HG02588 (cell line): ENCODE measurements around the gene JAG2.

Experiments
- ATAC-seq: cut with Tn5 transposase; IDR thresholded peaks from one replicate; pipeline ENCODE4 v1.9.1; 2021; ENCODE audit warnings: mild to moderate bottlenecking, moderate library complexity; ENCODE audit not compliant: unreplicated experiment

Gene JAG2

DNA sequence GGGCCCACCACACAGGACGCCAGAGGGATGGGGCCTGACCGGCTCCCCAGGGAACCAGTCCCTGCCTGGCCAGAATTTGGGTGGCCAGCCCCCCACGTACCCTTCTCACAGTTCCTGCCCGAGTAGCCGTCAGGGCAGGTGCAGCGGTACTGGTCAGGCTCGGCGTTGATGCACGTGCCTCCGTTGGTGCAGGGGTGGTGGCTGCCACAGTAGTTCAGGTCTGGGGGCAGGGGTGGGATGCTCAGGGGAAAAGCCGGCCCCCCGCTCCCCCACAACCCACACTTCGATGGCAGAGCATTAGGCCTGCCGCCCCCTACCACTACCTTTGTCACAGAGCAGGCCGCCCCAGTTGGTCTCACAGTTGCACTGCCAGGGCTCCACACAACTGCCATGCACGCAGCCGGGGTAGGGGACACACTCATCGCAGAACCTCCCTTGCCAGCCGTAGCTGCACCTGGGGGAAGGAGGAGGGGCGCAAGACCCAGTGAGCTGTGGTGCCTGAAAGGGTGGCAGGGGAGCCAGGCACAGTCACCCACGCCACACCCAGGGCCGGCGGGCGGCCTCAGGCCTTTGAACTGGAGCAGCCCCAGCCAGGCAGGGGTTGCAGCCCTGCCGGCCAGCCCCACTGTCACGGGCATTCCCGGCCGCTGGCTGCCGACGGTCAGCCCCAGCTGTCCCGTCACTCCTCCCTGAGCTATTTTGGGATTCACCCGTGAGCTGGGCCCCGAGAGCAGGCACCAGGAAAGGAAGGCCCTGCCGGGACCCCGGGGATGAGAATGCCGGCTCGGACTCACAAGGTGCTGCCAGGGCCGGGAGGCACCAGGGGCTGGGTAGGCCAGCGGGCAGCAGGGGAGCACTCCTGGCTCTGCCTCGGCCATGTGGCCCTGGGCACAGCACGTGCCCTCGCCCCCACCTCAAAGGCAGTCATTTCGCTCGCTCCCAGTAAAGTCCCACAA lies 16.5 kb downstream of the JAG2 start:
- no peak for ATAC-seq

DNA sequence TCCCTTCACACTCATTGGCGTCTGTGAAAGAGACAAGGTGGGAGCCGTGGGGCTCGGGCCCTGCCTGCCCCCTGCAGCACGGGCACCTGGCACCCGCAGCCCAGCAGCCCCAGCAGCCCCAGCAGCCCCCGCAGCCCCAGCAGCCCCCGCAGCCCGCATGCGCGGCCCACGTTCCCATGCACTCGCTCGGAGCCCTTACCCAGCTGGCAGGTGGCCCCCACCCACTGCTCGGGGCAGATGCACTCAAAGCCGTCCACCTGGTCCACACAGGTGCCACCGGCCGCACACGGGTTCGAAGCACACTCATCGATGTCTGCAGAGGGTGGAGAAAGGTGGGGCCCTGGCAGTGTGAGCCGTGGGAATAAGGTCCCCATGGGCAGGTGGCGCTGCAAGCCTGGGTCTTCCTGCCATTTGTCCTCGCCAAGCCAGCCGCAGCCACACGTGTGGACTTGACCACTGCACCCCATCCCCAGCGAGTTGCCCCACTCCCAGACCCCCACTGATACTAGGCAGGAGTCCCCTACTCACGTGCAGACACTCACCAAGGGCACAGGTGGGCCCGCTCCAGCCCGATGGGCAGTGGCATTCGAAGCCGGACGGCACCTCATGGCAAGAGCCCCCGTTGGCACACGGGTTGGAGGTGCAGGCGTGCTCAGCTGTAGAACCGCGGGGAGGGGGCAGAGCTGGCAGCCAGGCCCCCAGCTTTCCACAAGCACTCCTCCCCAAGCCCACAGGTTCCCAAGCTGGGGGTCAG lies 17.3 kb downstream of the JAG2 start:
- ATAC-seq: no peak

DNA sequence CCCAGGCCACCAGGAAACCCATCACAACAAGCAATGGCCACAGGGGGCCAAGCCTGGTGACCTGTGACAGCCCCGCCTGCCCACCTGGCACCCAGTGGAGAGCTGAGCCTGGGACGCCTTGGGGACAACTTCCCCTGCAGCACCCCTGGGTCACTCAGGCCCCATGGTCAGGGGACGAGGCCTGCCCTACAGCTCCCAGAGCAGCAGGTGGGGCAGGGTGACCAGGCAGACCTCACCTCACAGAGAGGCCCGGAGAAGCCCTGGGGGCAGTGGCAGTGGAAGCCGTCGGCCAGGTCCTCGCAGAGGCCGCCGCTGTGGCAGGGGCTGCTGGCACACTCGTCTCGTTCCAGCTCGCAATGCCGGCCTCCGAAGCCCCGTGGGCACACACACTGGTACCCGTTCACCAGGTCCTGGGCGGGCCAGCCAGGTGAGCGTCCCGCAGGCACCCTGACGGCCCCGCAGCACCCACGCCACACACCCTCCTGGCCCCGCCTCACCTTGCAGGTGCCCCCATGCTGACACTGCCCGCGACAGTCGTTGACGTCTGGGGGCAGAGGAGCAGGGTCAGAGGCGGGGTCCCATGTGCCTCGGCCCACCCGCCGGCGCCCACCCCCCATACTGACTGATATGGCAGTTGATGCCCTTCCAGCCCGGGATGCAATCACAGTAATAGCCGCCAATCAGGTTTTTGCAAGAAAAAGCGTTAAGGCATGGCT lies 18.1 kb downstream of the JAG2 start:
- ATAC-seq: no peak

DNA sequence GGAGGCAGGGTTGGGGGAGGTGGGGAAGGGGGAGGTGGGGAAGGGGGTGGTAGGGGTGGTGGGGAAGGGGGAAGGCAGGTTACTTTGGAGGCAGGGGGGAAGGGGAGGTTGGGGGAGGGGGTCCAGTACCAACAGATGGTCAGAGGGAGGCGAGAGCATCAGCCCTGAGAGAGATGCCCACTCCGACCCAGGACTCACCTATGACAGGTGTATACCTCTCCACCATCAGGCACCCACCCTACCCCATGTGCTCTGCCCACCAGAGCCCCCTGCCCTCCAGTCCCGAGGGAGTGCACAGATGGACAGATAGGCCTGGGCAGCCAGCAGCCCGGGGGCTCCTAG lies 18.6 kb downstream of the JAG2 start:
- no peak for ATAC-seq

DNA sequence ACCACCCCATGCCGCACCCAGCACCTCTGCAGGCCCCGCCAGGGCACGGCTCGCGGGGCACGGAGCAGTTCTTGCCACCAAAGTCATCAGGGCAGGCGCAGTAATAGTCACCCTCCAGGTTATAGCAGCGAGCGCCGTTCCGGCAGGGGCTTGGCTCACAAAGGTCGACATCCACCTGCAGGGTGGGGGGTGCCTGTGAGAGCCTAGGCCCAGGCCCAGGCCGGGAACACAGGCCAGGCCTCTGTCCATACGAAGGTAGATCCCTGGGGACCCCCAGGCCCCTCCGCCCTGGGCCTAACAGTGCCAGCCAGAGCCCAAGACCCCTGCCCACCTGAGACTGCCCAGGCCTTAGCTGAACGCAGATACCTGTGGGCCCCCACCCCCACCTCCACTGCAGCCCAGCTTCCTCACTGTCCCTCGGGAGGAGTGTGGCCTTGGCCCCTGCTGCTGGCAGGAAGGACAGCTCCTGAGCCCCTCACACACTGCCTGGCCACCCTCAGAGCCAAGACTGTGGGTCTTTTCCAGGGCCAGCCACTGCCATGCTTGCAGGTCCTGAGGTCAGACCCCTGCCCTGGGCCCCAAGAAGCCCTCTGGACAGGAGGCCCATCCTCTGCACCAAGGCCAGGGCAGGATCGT lies 19.3 kb downstream of the JAG2 start:
- no peak for ATAC-seq

DNA sequence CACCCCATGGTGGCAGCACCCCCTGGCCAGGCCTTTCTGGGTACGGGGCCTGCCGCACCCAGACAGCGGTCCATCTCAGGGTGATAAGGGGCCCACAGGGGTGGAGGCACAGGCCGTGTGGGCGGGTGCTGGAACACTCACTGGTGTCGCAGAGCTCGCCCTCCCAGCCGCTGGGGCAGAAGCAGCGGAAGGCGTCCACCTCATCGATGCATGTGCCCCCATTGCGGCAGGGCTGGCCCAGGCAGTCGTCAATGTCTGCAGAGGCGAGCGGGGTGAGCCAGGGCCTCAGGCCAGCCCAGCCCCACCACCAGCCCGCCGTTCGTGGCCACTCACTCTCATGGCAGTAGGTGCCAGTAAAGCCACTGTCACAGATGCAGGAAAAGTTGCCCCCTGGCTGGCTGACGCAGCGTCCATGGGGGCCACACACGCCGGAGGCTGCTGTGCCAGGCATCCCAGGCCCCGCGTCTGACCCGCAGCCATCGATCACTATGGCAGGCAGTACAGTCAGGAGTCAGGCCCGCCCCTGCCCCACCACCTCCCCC lies 19.9 kb downstream of the JAG2 start:
- no peak for ATAC-seq

DNA sequence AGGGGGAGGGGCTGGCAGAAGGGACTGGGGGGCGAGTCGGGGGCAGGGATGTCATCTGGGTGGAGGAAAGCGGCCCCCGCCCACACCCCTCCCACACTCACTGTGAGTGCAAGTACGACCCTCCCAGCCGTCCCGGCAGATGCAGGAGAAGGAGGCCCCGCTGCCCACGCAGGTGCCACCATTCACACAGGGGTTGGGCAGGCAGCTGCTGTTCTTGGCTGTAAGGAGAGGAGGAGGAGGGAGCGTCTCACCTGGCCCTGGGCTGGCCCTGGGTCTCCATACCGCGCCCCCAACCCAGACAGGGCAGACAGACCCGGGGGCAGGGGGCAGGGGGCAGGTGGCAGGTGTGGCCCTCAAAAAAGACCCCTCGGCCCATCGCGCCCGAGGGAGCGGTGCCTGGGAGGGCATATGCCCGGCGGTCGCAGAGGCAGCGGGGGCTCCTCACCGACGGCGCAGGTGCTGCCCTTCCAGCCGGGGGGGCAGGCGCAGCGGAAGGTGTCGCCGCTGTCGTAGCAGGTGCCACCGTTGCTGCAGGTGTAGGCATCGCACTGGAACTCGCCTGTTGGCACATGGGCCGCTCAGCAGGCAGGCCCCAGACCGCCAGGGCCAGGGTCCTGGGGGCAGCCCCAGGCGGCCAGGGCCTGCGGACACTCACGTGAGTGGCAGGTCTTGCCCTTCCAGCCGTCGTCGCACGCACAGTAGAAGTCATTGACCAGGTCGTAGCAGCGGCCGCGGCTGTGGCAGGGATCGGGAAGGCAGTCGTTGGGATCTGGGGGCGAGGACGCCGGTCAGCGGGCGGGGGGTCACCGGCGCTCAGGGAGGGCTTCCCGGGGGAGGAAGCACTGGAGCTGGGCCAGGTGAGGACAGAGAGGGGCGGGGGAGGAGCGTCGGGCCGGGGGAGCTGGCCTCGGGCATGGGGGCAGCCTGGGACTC lies 20.6 kb downstream of the JAG2 start:
- ATAC-seq: no peak

DNA sequence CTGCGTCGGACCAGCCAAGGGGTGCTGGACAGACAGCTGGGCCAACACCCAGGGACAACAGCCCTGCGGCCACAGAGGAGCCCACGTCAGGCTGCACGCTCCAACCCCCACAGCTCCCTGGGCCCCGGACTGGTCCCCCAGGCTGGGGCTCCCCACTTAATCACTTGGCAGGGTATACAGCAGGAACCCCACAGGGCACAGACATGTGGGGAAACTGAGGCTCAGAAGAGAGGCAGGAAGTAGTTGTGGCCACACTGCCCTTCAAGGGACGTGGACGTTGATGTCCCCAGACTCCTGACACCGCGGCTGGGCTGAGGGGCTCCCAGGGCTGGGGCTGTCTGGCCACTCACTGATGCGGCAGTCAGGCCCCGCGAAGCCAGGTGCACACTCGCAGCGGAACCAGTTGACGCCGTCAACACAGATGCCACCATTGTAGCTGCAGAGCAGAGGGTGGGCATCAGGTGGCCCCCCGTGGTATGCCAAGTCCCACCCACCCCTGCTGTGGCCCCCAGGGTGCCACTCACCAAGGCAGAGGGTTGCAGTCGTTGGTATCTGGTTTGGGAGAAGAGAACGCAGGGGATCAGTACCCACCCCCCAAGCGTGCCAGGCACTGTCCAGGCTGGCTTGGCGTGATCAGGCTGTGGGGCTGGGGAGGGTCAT lies 21.5 kb downstream of the JAG2 start:
- no peak for ATAC-seq

DNA sequence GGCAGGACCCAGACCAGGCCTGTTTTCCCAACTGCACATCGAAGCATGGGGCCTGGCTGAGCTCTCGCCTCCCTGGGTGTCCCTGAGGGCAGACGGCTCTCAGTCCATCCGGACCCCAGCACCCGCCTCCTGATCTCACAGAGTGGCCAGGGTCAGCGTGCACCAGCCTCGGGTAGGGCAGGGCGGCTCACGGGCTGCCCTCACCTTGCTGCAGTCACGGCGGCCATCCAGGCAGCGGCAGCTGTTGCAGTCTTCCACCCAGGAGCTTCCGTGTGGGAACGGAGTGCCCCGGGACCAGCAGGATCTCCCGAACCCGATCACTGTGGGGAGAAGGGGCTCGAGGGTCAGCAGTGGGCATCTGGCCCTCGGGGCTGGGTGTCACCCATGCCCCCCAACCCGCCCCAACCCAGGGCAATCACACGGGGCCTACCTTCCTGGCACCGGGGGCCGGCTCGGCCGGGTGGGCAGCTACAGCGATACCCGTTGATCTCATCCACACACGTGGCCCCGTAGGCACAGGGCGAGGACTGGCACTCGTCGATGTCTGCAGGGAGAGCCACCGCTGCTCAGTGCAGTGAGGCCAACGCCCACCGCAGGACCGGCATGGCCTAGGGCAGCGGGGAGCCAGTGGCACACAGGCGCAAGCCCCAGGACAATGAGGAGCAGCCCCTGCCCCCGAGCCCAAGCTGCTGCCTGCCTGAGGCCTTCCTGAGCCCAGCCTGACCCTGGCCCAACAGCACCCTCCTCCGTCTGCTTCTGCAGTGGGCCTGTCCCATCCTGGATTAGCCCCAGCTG lies 22.2 kb downstream of the JAG2 start:
- ATAC-seq: no peak

DNA sequence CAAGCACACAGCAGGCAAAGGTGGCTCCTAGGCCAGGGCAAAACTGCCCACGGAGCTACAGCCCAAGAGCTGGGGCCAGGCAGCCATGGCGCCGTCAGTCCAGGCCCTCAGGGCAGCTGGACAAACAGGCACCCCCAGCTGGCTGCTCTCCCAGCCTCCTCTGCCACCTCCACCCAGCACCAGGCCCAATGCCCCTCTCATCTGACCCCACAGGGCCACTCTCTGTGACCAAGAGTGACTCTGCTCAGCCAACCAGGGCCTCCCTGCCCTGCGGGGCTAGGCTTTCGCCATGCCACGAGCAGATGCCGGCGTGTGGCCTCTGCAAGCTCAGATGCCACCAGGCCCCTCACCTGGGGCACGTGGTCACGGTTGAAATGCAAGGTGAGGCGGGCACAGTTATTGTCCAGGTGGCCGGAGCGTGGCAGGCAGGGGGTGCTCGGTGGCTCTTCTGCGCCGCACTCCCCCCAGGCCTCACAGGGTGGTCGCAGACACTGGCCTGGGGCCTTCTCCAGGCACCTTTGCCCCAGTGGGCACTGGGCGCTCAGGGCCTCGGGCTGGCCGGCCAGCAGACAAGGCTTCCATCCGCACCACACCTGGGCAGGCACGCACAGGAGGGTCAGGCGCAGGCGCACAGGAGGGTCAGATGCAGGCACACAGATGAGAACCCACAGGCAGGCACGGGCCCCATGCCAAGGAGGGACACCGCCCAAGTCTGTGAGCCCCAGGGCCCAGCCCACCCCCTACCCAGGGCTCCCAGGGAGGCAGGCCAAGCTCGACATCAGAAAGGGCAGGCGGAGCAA lies 23.0 kb downstream of the JAG2 start:
- ATAC-seq: no peak

DNA sequence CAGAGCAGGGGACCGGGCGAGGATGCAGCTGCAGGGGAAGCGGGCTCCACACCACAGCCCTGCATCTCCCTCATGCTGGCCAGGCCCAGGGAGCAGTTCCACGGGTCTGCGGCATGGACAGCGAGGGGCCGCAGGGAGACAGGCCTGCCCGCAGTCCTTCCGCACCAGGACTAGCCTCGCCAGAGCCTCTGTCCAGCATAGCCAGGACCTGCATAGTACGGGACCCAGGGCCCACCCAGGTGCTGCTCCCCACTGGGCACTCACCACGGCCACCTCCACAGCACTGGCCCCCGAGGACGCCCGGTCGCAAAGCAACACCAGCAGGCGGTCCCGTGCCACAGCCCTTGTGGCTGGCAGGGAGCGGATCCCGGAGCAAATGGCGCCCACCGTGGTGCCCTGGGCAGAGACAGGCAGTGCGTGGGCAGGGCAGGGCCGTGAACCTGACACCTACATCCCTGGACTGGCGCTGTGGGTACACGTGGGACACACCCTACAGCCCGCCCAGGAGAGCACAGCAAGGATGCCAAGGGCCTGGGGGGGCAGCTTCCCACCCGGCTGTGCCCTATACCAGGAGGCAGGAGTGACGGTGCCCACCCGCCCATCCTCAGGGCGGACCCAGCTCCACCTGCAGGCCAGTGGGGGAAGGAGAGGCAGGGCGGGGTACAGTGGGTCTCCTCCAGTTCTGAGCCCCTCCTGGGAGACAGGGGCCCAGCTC lies 23.8 kb downstream of the JAG2 start:
- ATAC-seq: no peak

DNA sequence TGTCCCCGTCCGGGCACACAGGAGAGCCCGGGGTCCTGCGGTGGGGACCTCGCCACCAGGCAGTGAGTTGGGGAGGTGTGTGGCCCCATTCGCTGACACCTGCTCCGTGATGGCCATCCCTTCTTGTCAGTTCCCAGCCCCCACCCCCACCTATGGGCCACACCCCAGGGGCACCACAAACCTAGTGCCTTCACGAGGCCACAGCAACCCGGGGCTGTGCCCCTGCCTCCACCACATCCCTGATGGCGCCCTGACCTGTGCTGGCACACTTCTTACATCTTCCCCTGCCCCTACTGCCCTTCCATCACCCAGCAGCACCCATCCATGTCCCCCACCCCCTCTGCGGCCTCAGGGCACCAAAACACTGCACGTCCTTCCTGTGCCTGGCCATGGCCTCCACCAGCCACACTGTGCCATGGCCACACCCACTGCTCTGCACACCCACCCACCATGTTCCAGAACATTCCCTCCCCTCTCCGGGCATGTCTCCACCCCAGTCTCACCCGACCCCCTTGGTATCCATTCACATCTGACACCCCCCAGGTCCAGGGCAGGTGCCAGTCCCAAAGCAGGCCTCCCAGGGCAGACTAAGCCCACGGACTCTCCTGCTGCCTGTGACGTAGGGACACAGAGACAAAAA lies 24.4 kb downstream of the JAG2 start:
- ATAC-seq: no peak

DNA sequence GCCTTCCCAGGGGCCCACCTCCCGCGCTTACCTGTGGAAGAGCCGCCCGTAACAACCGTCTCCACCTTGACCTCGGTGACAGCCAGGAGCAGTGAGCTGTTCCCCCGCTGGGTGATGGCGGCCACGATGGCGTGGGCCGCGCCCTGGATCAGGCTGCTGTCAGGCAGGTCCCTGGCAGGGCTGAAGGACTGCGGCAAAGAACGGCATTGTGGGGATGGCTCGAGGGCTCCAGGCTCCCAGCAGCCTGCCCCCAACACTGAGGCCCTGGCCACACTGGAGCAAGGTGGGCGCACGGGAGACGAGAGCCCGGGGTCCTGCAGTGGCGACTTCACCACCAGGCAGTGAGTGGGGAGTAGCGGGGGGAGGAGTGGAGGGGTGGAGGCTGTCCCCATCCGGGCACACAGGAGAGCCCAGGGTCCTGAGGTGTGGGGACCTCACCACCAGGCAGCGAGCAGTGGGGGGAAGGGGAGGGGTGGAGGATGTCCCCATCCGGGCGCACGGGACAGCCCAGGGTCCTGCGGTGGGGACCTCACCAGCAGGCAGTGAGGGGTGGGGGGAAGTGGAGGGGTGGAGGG lies 25.0 kb downstream of the JAG2 start:
- no peak for ATAC-seq

DNA sequence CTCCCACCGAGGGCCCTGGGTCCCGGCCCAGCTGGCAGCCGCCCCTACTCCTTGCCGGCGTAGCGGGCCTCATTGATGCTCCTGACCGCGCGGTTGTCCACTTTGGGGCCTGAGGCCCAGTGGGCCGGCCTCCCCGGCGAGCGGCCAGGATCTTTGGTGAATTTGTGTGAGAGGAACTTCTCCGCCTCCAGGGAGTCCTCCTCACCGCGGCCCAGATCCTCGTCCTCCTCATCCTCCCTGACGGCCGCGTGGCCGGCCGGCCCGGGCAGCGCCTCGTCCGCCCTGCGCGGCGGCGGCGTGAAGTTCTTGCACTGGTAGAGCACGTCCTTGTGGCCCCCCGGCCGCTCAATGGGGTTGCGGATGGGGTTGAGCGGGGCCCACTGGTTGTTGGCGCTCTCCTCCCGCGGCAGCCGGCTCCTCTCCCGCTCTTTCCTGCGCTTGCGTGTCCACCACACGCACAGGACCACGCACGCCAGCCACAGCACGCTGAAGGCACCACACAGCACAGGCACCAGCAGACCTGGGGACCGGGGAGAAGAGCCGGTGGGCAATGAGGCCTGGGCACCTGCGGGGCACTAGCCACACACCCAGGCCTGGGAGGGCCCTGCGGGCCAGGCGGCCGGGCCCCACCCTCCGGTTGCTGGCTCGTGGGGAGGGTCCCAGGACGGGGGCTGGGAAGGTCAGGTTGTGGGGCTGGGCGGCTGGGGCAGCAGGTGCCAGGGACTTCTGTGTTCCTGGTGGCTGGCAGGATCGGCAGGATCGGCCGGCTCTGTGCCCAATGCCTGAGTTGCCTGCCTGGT lies 25.7 kb downstream of the JAG2 start:
- ATAC-seq: no peak
